Psoas muscle (tissue), 8 donors: ENCODE measurements around the gene GYG1. TPM values are rescaled to one million over a fixed set of nuclear protein-coding genes. Genes with fewer than 3 reads are reported as not detected.

Source experiments
- ATAC-seq, 4 donors: fragments of 200-7000 bp; cut with Tn5 transposase; one replicate each; pipeline ENCODE4 v1.9.1; 2020; ENCODE audit warnings: moderate library complexity in 3 of 4, mild to moderate bottlenecking in 2 of 4
- DNase-seq, 2 donors: peaks; one replicate each; pipeline ENCODE4 v3.0.0-alpha.2; 2020
- H3K27ac ChIP-seq: fragments of 200-600 bp; one replicate; pipeline ENCODE4 v1.8.0; 2022
- H3K27me3 ChIP-seq, 3 donors: fragments of 200-600 bp in 1 of 3; one replicate each; pipeline versions ENCODE4 v1.6.1 to v1.8.0; 2013 to 2022; ENCODE audit warnings: low read length in 2 of 3, mild to moderate bottlenecking in 2 of 3, moderate library complexity in 1 of 3; ENCODE audit not compliant: insufficient read depth in 3 of 3
- H3K36me3 ChIP-seq, 2 donors: fragments of 200-600 bp in 1 of 2; one replicate each; pipeline versions ENCODE4 v1.6.1 to v1.8.0; 2013 to 2022; ENCODE audit warnings: low read depth in 1 of 2, mild to moderate bottlenecking in 1 of 2, moderate library complexity in 1 of 2; ENCODE audit not compliant: insufficient read depth in 1 of 2
- H3K4me1 ChIP-seq: fragments of 200-600 bp; one replicate; pipeline ENCODE4 v1.8.0; 2022
- H3K4me3 ChIP-seq: fragments of 200-600 bp; one replicate; pipeline ENCODE4 v1.8.0; 2022; ENCODE audit warnings: mild to moderate bottlenecking
- H3K9me3 ChIP-seq: fragments of 200-600 bp; one replicate; pipeline ENCODE4 v1.8.0; 2022
- CTCF ChIP-seq: fragments of 200-600 bp; IDR thresholded peaks from one replicate; pipeline ENCODE4 v1.8.0; 2022; ENCODE audit warnings: antibody characterized with exemption
- WGBS, 3 donors: extraction: QIAGEN DNeasy Blood & Tissue Kit; methylation state at CpG; one replicate each; pipeline versions ENCODE4 v1.1.6 to v1.1.7; 2013; 5-methylcytosine and 5-hydroxymethylcytosine counted together
- intact Hi-C, 2 donors: fragments of 100-400 bp; cut with DNase I; formaldehyde crosslinking; loops; one replicate each; pipeline versions ENCODE4 v1.11.0 to v1.14.2; 2022
- polyA plus RNA-seq, 3 donors: library from polyadenylated mRNA; stranded (reverse); fragments of 200-250 nt; gene quantifications; one replicate each; pipeline ENCODE4 v1.2.3, GENCODE V29; 2013
- total RNA-seq, 4 donors: library from RNA; stranded (reverse); fragmentation: NEBNext Ultra II Directional in 2 of 4; extraction: Animal tissue kit (Norgen Biotek cat#: 25700) in 2 of 4; gene quantifications; one replicate each; pipeline versions ENCODE4 v1.2.1 to v1.2.4, GENCODE V29; 2021 to 2023
- donor health status: healthy with polysubstance abuse.
- donor health status: DM: no; HTN: no; CAD: no; lungs with moderate emphysema.
- donor health status: Bipolar disorder and iron deficiency.
- donor health status: healthy.
- donor health status: DM: yes; HTN: yes; CAD: no.
- donor health status: DM: no; HTN: no; CAD: no.
- donor health status: DM: no; HTN: no; CAD: no.
- donor health status: DM: yes; HTN: yes; CAD: no.

Gene GYG1
- total and polyA plus RNA-seq, 7 donors: 164 to 550 (median 338) TPM

GRCh38 chr3:149055575-149055974 is 64.2 kb downstream of the GYG1 start:
- no peak for TF ChIP-seq CTCF
- intact Hi-C loops: no loop called here
- DNase-seq (no peak), ATAC-seq (no peak)
- H3K36me3 ChIP-seq: peaks cover 0 to 80% of the 10 kb centered on the region in 2 donors
- H3K27me3 ChIP-seq: no peaks in the 10 kb centered on the region
- no peaks in the 10 kb centered on the region for H3K9me3 ChIP-seq
- H3K4me3 ChIP-seq: no peak overlapping the region
- H3K27ac ChIP-seq: no peak overlapping the region
- no peaks in the 10 kb centered on the region for H3K4me1 ChIP-seq
- WGBS, 3 donors: 83 to 87% (median 86%) methylated on average over 3 of the region's 3 CpGs

- Histone ChIP-seq H3K9me3 (no peaks in the 10 kb centered on the region), H3K4me3 (no peak overlapping the region), H3K36me3 (peaks cover 0 to 84% of the 10 kb centered on the region in 2 donors), H3K4me1 (no peaks in the 10 kb centered on the region), H3K27ac (no peak overlapping the region), H3K27me3 (no peaks in the 10 kb centered on the region)
- intact Hi-C loops: no loop called here
- ATAC-seq (no peak), DNase-seq (no peak)
- no peak for TF ChIP-seq CTCF
- 95 to 100% (median 100%) methylated on average over 1 of the region's 1 CpG for WGBS, 3 donors
These were observed 66.9 kb downstream of the GYG1 start for GRCh38 chr3:149058198-149058597.

- ATAC-seq (no peak), DNase-seq (no peak)
- Histone ChIP-seq H3K4me3 (no peak overlapping the region), H3K9me3 (no peaks in the 10 kb centered on the region), H3K4me1 (no peaks in the 10 kb centered on the region), H3K27me3 (no peaks in the 10 kb centered on the region), H3K36me3 (peaks cover 0 to 82% of the 10 kb centered on the region in 2 donors), H3K27ac (no peak overlapping the region)
- WGBS, 3 donors: 90 to 100% (median 91%) methylated on average over 1 of the region's 1 CpG
- TF ChIP-seq CTCF: no peak
- intact Hi-C loops: no loop called here
These were observed 67.3 kb downstream of the GYG1 start for GRCh38 chr3:149058602-149059001.

GRCh38 chr3:149061776-149062175 is 70.4 kb downstream of the GYG1 start:
- Histone ChIP-seq H3K36me3 (peaks cover 0 to 77% of the 10 kb centered on the region in 2 donors), H3K27me3 (no peaks in the 10 kb centered on the region), H3K4me1 (no peaks in the 10 kb centered on the region), H3K27ac (no peak overlapping the region), H3K4me3 (no peak overlapping the region), H3K9me3 (no peaks in the 10 kb centered on the region)
- no peak for DNase-seq
- intact Hi-C loops: no loop called here
- no peak for TF ChIP-seq CTCF
- 94 to 97% (median 94%) methylated on average over 2 of the region's 2 CpGs for WGBS, 3 donors
- ATAC-seq: no peak

- no peak overlapping the region for H3K27ac ChIP-seq
- no peaks in the 10 kb centered on the region for H3K9me3 ChIP-seq
- WGBS, 3 donors: 95 to 98% (median 95%) methylated on average over 8 of the region's 8 CpGs
- no peak overlapping the region for H3K4me3 ChIP-seq
- no peaks in the 10 kb centered on the region for H3K4me1 ChIP-seq
- H3K36me3 ChIP-seq: peaks cover 0 to 62% of the 10 kb centered on the region in 2 donors
- DNase-seq (no peak), ATAC-seq (no peak)
- H3K27me3 ChIP-seq: no peaks in the 10 kb centered on the region
- intact Hi-C loops: no loop called here
- no peak for TF ChIP-seq CTCF
These were observed 76.5 kb downstream of the GYG1 start for GRCh38 chr3:149067883-149068282.
